ENCODE measurements around the gene TTYH2. TPM values are rescaled to one million over a fixed set of nuclear protein-coding genes. Genes with fewer than 3 reads are reported as not detected.

Gene TTYH2
- total and polyA plus RNA-seq, 10 of the 15 experiments (the other 5 are each of a cell fraction or from before 2014, with no cell fraction given), result 0.26 to 25.2 (median 6.6) TPM

GRCh38 chr17:74212913-74213791 lies at the start of gene TTYH2 (continued):
- TF ChIP-seq PBX3 (IDR thresholded peaks at IDR 0.05; ENCODE audit: insufficient replicate concordance, low read depth, low read length) (peak; percentile 17), KAT2A (conservative IDR thresholded peaks at IDR 0.05; ENCODE audit: control insufficient read depth, low read depth, low read length) (no peak), SRF (IDR thresholded peaks at IDR 0.05; ENCODE audit: low read depth in 2 of 2, low read length in 2 of 2) (no peak), RAD21 (IDR thresholded peaks at IDR 0.05; ENCODE audit: insufficient read depth, low read depth, low read length) (peak; percentile 29; the same call in 1 of the 2 replicates), POLR2A (IDR thresholded peaks at IDR 0.05; ENCODE audit: low read depth, low read length) (peak; percentile 86)

GRCh38 chr17:74163836-74164235 lies 49.5 kb upstream of the TTYH2 start:
- Histone ChIP-seq H3K9ac (ENCODE audit: control insufficient read depth, insufficient read depth, low read length) (no peak overlapping the region), H3K27ac (ENCODE audit: control insufficient read depth, insufficient read depth) (no peak overlapping the region), H4K20me1 (ENCODE audit: control insufficient read depth, insufficient read depth) (no peaks in the 10 kb centered on the region), H3K79me2 (ENCODE audit: control insufficient read depth, insufficient read depth, low read length) (no peaks in the 10 kb centered on the region), H3K4me3 (no peak overlapping the region), H3K4me1 (ENCODE audit: control insufficient read depth, insufficient read depth, low read length) (no peaks in the 10 kb centered on the region), H2AFZ (ENCODE audit: control insufficient read depth, low read depth, low read length) (no peak overlapping the region), H3K4me2 (ENCODE audit: control insufficient read depth, insufficient read depth) (no peak overlapping the region), H3K36me3 (ENCODE audit: control insufficient read depth in 2 of 2, insufficient read depth in 2 of 2, low read length in 1 of 2) (no peaks in the 10 kb centered on the region), H3K9me3 (replicated peaks; ENCODE audit: control insufficient read depth, insufficient read depth, low read length) (no peaks in the 10 kb centered on the region; the same call in 2 of the 3 replicates), H3K27me3 (replicated peaks in 1 of 2; ENCODE audit: control insufficient read depth in 2 of 2, insufficient read depth in 2 of 2, low read length in 1 of 2) (no peaks in the 10 kb centered on the region; a peak in 1 of 4 replicates)
- ATAC-seq, result no peak
- SMC1A ChIA-PET (ENCODE audit: uncharacterized antibody, unreplicated experiment), result no interaction called here
- intact Hi-C loops (cut with micrococcal nuclease; ENCODE audit: unreplicated experiment) (no loop called here), in situ Hi-C loops (cut with MboI) (no loop called here)
- TF ChIP-seq ELK1 (IDR thresholded peaks at IDR 0.05; ENCODE audit: low read depth, low read length) (no peak), USF2 (IDR thresholded peaks at IDR 0.05; ENCODE audit: borderline replicate concordance, low read depth, low read length) (no peak), EZH2 (IDR thresholded peaks at IDR 0.05; ENCODE audit: borderline replicate concordance, control insufficient read depth, low read depth, low read length) (no peak), BCL11A (IDR thresholded peaks at IDR 0.05; ENCODE audit: low read depth, low read length) (no peak), KLF5 (IDR thresholded peaks at IDR 0.05; ENCODE audit: partially characterized antibody) (no peak), ZNF217 (IDR thresholded peaks at IDR 0.05) (no peak), CREM (IDR thresholded peaks at IDR 0.05; ENCODE audit: low read depth) (no peak)
- no peak for DNase-seq (ENCODE audit: low read depth, low spot score)
- RAD21 ChIA-PET (ENCODE audit: unreplicated experiment), result no interaction called here
- WGBS (ENCODE audit: insufficient coverage, insufficient replicate concordance, low lambda C conversion rate, missing lambda C conversion rate), result 48% methylated on average over 7 of the region's 7 CpGs
- no TSS peak for BruUV-seq (replicated peaks)
- CTCF ChIA-PET, result no interaction called here
- FAIRE-seq, result no peak
- POLR2A ChIA-PET, result no interaction called here

All from GM12878 (cell line).